Hematopoietic multipotent progenitor cell treated with erythropoietin and hydrocortisone succinate and interleukin-3 and kit ligand, for 4 days (in vitro differentiated cells): Measurements from ENCODE around the gene GALNT15.

Experiments used
- DNase-seq: peaks from one replicate; pipeline ENCODE4 v3.0.0-alpha.2; 2015

GALNT15 gene, protein sequence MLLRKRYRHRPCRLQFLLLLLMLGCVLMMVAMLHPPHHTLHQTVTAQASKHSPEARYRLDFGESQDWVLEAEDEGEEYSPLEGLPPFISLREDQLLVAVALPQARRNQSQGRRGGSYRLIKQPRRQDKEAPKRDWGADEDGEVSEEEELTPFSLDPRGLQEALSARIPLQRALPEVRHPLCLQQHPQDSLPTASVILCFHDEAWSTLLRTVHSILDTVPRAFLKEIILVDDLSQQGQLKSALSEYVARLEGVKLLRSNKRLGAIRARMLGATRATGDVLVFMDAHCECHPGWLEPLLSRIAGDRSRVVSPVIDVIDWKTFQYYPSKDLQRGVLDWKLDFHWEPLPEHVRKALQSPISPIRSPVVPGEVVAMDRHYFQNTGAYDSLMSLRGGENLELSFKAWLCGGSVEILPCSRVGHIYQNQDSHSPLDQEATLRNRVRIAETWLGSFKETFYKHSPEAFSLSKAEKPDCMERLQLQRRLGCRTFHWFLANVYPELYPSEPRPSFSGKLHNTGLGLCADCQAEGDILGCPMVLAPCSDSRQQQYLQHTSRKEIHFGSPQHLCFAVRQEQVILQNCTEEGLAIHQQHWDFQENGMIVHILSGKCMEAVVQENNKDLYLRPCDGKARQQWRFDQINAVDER

DNA sequence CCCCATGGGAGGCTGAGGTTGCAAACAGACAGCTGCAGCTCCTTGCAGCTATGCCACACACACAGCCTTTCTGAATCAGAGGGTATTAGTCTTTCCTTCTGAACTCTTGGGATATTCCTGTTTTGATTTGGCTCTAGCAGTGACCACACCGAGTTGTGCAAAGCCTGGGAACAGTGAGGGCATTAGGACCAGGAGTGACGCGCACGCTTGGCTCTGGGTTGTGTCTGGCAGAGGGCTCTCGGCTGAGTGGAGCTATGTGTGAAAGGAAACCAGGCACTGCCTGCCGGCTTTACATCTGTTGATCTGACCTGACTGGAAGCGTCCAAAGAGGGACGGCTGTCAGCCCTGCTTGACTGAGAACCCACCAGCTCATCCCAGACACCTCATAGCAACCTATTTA is at the start of gene GALNT15:
Gene GALNT15 (plus strand): TSS at position 292 of the 400 bp plus-strand sequence. CDS start 472 bp downstream, outside the sequence.
- DNase-seq, result no peak

DNA sequence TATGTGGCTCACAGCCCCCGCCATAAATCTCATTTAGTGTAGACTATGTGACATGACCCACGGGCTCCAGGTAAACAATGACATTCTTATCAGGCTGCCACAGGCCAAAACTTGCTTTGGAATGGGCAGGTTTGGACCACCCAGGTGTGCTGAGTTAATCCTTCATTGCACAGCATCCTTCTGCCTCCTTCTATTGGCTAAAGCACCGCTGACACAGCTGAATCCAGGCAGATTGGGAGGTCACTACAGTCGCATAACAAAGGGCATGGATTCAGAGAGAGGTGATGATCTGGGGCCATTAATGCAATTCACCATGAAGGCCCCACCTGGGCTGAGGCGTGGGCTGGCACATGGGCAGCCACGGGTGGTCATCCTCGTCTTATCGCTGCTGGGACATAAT is 47.8 kb upstream of the GALNT15 start:
- DNase-seq, result no peak

DNA sequence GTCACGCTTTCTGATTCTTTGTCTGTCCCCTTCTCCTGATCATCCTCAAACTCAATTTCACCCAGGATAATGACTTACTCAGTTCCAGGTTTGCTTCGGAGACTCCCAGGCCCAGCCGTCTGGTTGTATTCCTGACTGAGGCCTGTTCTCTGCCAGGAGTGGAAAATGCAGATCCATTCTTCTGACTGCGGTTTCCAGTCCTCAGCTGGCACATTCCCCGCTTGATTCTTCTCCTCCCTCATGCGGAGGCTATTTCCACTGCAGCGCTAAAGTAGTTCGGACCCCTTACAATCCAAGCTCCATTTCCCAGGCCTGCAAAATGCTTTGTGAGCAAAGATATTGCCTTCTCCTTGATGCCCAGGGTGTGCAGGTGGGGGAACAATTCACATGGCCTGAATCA is 47.2 kb upstream of the GALNT15 start:
- no peak for DNase-seq

DNA sequence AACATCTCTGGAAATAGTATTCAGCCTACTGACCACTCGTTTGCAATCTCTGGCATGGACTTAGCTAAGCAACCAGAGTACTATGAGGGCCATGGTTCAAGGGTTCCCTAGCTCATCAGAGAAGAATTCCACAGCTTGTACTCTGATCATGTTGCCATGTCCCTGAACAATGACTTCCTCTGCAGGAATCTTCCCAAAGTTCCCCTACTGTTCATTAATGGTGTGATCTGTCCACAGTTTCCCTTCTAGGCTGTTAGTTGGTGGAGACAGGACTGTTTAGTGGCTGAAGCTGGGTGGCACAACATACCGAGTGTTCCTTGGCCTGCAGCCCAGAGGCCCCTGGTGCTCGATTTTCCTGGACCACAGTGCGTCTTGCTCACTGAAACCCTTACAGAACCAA is 44.4 kb upstream of the GALNT15 start:
- DNase-seq, result no peak

DNA sequence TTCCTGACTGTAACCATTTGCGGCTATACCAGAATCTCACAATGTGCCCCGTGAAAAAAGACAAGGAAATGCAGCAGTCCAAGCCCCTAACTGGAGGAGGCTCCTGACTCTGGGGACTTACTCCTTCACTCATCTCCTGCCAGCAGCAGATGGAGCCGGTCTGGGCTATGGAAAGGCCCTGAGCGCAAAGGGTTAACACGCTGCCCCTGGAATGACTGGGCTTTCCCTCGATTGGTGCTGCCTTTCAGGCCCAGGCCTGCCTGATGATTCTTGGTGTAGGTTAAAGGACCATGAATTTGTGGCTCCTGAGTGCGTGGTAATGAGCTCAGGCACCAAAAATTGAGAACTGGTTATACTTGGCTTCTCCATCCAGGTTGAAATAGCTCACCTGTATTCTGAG is 42.3 kb upstream of the GALNT15 start:
- no peak for DNase-seq

DNA sequence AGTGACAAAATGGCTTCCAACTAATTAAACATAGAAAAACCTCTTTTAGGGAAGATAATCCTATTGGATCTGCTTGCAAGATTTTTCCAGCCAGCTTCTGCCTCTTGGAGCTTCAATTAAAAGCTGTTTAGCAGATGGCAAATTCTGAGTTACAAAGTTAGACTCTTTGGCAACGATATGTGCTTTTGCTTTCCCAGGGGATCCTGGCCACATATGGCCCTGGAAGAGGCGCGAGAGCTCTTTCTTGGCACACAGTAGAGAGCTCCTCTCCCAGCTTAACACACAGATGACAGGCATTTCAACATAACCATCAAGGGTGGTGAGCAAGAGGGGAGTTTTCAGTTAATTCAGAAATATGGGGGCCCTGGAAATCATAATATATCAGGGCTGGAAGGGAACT is 41.6 kb upstream of the GALNT15 start:
- DNase-seq, result no peak

DNA sequence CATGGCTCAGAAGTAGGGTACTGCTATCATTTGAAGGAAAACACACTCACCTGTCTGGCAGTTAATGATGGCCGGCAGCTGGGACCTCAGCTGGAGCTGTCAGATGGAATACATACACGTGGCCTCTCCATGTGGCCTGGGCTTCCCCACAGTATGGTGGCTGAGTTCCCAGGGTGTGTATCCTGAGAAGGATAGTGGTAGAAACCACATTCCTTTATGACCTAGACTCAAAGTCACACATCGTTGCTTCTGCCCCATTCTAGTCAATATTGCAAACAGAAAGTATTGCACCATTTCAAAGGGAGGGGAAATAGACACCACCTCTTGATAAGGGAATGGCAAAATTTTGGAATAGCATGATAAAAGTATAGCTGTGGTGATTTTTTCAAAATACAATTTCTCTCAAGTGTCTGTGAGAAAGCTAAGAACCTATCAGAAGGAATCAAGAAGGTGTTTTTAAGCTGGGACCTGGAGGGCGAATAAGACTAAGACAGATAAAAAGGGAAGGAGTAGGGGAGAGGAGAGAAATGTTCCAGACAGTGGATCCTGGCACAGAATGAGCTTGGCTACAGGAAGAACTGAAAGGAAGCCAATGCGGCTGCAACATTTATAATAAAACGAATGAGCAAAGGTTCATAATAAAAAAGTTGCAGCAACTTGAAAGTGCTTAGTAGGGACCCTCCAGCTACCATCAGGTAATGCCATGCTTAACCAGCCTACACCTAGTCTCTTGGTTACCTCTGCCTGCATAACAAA is 40.1 kb upstream of the GALNT15 start:
- DNase-seq, result no peak

DNA sequence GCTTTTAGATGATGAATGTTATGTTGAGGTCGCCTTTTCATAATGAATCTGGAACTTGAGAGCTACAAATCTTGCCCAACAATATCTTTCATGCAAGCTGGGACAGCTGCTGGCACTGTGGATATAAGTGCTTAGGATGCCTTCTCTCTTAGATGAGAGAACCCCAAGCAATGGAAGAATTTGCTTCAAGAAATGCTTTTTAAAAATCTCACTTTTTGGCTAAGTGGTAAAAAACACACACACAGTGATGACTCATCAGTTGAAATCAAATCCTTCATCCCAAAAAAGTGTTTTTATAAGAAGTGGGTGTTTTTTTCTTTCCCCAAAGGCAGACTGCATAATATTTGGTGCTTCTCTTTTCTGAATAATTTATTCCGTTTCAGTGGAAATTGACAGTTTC is 38.4 kb upstream of the GALNT15 start:
- no peak for DNase-seq

DNA sequence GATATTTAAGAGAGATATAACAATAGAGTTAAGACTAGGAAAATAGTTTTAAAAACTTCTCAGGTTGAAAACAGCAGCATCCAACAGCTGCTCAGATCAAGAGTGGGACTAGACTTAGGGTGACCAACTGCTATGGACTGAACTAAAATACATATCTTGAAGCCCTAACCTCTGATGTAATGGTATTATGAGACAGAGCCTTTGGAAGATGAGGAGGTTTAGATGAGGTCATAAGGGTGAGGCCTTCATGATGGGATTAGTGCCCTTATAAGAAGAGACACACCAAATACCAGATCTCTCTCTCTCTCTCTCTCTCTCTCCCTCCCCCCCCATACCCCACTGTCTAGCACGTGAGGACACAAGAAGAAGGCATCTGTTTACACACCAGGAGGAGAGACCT is 37.4 kb upstream of the GALNT15 start:
- no peak for DNase-seq

DNA sequence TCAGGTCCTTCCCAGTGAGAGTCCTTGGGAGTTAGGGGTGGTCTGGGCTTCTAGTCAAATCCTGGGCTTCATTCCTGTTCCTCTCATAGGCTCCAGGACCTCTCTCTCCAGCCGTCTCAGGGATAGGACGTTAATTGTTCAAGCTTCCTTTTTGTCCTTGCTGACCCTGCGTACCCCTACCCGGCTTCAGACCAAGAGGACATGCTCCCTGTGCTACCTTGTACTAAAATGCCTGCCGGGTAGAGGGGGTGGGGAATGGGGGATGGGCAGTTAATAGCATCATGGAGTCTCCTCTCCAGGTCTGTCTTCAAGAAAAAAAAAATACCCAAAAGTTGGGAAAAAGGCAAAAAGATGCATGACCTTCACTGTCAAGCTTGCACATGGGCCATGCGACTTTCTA is 36.5 kb upstream of the GALNT15 start:
- no peak for DNase-seq

DNA sequence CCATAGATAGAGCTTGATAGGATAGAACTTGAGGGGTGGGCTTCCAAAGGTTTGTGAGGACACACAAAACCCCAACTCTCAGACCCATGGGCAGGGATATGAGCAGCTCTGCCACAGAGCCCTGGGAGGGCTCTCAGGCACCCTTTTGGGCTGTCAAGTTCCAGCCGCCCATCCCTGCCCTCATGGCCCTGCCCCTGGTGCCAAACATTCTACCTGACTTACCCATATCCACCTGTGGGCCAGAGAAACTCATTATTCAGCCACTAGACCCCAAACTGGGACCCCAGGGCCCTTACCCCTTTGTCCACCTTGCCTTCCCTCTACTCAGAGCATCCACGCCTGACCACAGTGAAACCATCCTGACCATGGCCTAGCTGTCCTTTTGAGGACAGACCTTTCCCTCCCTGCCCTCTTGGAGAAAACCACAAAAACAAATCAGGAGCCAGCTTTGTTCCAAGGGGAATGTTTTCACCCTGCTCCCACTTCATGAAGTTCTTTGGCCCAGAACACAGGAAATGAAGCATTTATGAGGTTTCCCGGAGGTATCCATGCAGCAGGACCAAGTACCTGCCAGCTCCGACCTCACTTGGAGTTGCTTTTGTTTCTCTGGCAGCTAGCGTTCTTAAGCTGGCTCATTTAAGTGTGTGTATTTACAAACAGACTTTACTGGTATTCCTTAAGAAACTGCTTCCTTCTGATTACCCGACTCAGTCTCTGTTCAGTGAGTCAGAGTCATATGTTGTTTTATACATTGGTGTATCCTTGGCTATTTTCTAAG is 34.2 kb upstream of the GALNT15 start:
- no peak for DNase-seq

DNA sequence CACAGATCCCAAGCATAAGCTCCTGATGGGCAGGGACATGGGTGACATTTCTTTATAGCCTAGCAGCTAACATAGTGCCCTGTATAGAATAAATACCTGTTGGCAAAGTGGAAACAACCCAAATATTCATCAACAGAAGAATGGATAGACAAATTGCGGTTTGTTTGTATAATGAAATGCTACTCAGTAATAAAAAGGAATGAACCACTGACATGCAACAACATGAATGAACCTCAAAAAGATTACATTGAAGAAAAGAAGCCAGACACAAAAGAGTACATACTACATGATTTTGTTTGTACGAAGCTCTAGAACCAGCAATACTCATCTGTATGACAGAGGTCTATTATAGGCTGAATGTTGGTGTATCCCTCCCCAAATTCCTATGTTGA is 33.6 kb upstream of the GALNT15 start:
- DNase-seq, result no peak

DNA sequence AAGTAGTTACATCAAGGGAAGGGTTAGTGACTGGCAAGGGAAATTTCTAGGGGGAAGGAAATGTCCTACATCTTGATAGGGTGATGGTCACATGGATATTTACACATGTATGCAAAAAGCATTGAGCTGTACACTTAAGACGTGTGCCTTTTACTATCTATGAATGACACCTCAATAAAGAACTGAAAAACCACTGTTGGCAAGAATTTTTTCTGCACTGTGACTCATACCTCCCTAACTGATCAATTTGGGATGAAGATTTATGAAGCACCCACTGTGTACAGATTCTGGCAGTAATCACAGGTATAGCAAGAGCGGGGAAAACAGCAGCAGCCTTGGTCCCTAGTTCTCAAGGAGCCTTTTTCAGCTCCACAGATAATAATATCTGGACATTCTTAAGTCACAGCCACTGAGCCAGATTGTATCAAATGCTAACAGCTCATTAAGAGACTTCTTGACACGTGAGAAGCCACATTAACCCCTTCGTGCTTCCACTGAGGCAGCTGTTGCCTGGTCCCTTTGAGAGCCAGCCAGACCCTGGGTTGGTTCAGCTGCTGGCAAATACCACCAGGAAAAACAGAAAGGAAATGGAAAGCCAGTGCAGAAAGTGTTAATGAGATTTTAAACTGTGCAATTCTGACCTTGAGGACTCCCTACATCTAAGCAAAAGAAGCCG is 32.0 kb upstream of the GALNT15 start:
- DNase-seq, result no peak

DNA sequence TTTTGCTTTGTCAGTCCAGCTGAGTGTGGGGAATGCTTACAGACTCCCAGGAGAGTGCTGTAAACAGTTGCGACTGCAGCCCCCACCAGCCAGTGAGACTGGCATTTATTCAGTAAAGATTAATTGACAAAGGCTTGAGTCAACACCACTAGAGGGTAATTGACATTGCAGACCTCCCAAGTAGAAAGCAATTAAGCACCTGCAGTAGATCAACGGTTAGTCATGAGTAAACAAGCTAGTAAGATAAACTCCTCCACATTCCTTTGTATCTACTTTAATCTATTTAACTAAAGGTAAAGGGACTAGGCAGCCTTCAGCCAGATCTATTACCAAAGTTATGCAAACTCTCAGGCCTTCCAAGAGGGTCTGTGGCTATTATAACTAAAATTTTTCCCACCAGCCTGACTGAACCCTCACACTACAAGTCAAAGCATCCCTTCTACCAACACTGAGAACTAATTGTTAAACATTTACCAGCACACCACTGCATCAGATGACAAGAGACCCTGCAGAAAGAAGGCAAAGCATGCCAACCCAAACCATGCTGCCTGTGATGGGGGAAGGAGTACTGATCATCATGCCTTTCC is 30.5 kb upstream of the GALNT15 start:
- DNase-seq, result no peak

DNA sequence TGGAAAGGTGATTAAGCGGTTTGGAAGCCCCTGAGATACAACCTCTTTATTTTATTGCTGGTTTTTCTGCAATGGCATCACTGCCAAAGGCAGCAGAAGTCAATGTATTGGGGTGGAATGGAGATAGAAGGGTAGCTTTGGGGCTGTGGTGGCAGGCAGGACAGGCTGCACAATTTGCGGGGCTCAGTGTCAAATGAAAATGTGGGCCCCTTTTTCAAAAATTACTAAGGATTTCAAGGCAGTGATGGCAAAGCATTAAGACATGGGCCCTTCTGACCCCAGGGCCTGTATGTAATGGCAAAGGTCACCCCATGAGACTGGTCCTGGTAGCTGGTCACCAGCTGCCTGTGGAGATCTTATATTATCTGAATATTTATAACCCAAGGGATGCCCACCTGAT is 29.3 kb upstream of the GALNT15 start:
- DNase-seq, result no peak

DNA sequence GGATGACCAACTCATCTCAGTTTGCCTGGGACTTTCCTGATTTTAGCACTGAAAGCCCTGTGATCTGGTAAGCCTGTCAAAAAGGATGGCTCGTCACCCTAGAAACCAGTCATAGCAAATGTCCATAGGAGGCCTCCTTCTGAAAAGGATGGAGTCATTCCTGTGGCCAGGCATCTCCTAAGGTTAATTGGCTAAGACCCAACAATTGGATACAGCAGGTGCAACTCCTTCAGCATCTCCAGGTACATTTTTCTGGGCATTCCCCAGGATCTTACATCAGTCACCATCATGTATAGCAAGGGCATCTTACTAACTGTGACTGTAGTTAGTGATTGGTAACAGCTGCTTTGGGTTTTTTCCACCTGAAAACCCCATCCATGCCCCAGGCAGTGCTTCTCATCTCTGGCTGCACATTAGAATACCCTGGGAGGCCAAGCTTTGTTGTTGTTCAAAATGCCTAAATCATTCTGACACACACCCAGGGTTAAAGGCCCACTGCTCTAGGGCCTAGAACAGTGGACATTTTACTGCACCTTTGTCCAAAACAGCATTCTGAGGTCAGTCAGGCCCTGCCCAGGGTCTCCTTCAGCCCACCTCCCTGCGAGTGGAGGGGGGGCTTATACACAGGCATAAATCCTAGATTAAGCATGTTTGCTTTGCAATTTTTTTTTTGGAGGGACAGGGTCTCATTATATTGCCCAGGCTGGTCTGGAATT is 28.3 kb upstream of the GALNT15 start:
- no peak for DNase-seq

DNA sequence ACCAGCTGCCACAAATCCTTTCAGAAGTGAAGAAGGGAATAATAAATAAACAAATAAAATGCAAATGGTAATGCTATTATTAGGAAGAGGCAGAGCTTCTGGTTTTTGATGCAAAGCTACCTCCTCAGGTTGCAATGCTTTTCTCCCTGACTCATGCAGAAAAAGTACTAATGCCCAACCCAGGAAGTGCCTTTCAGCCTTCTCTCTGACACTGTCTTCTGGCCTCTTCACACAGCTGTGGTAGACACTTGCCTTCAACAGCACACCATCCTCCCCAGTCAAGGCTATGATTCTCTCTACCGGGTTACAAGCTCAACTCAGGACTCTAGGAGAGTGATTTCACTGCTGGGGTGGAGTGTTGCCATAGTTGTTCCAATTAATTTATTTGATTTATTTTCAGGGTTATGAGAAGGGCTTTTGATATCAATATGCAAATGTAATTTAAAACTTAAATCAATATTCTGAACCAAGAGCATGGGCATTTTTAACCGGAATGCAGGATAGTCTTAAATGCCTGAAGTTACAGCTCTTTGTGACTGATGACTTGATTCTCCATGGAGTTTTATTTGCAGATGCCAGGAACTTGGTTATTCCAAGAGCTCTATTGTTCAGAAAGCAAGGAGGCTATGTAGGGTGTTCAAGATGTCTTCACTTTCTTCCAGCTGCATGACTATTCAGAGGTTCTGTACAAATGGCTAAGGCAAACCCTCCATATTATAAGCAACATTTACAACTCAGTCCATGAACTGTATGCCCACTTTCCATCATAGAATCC is 27.1 kb upstream of the GALNT15 start:
- peak; percentile 28 for DNase-seq

DNA sequence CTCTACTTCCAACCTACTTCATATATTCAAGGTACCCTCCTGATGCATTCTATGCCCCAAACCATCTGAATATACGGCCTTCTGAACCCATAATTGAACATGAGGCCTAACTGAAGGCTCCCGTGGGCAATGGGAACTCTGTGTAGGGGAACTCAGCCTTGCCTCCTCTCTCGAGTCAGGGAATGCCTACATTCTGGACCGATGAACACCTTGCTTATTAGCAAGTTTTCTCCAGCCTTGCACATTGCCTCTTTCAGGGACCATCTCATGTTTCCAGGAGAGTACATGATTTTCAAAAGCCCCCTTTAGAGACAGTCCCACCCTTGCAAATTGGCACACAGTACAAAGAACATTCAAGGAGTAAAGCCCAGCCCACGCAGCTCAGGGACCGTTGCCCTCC is 26.3 kb upstream of the GALNT15 start:
- no peak for DNase-seq

DNA sequence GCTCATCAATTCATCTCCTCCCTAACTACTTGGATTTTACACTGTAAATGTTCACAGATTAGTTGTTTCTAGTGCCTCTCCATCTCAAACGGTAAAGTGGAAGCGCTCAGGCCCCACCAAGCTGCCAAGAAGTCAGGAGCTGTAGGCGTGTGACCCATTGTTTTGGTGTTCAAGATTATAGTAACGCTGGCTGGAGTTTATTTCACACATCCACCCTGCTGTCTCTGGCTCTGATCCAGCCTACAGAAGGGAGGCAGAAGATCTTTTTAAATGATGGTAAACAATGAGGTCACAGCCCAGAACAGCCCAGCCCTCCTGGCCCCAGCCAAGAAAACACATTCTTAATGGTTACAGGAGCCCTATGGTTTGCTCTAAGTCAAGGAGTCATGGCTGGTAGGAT is 25.7 kb upstream of the GALNT15 start:
- no peak for DNase-seq

DNA sequence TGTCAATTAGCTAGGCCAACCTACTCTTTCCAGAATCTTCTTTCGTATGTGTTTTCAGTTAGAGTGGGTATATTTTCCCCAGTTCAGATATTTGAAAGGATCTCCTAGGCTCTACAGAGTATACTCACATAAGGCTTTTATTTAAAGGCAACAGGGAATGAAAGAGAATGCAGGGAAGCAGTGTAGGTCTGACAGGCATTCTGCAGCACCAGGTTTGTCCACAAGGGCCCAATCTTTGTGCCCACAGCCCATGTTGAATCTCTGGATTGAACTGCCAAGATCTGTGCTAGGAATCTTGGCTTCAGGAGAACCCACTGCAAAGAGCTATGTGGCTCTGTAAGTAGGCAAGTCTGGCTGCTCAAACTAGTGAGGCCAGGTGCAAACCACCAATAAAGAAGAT is 24.2 kb upstream of the GALNT15 start:
- DNase-seq, result no peak

DNA sequence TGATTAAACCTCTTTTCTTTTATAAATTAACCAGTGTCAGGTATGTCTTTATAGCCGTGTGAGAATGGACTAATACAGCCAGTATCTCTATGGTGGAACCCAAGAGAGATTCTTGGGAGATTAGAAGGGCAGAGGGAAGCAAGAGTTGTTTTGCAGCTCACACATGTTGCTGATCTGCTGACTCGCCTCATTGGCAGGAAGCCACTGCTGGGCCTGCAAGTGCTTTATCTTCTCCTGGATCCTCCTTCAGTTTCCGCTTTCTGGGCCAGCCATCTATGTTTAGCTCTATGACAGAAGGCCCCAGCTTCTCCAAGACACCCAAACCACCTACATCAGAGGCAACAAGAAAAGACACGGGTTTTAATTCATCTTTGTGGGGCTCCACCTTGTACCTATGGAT is 23.4 kb upstream of the GALNT15 start:
- DNase-seq, result peak; percentile 96
